Body of pancreas (tissue), 4 donors: ENCODE data around the gene PTPRT. TPM values are rescaled to one million over a fixed set of nuclear protein-coding genes. Genes with fewer than 3 reads are reported as not detected.

ENCODE experiments used
- ATAC-seq: fragments of 150-250 bp; one replicate; pipeline ENCODE4 v1.9.1; 2016
- DNase-seq, 4 donors: peaks; one replicate each; pipeline ENCODE4 v3.0.0-alpha.2; 2019
- H3K27ac ChIP-seq, 4 donors: fragments of 200-600 bp; sonication (generic); 1 replicate in 3 of 4; 2 replicates in 1 of 4; pipeline versions ENCODE4 v1.5.1 to v1.6.1; 2016 to 2019; ENCODE audit warnings: mild to moderate bottlenecking in 1 of 4, mixed read lengths in 1 of 4, moderate library complexity in 1 of 4
- H3K27me3 ChIP-seq, 2 donors: fragments of 200-600 bp; sonication (generic); one replicate each; pipeline ENCODE4 v1.6.0; 2016; ENCODE audit warnings: mild to moderate bottlenecking in 1 of 2
- H3K36me3 ChIP-seq, 2 donors: fragments of 200-600 bp; sonication (generic); replicated peaks in 1 of 2; 2 replicates each; pipeline ENCODE4 v1.5.1; 2016; ENCODE audit warnings: low read depth in 2 of 2; ENCODE audit not compliant: insufficient read depth in 1 of 2
- H3K4me1 ChIP-seq: fragments of 200-600 bp; sonication (generic); one replicate; pipeline ENCODE4 v1.6.0; 2016
- H3K4me3 ChIP-seq, 2 donors: fragments of 200-600 bp; sonication (generic); 1 replicate in 1 of 2; 2 replicates in 1 of 2; pipeline ENCODE4 v1.5.1; 2016 to 2019
- H3K9me3 ChIP-seq, 3 donors: fragments of 200-600 bp; sonication (generic); 1 replicate in 2 of 3; 2 replicates in 1 of 3; pipeline ENCODE4 v1.5.1; 2016
- CTCF ChIP-seq, 7 experiments: fragments of 450-650 bp in 4 of 7; fragments of 200-600 bp in 3 of 7; sonication (generic) in 3 of 7; IDR thresholded peaks; one replicate each; pipeline ENCODE4 v1.5.1; 2016 to 2019; ENCODE audit warnings: antibody characterized with exemption in 7 of 7
- POLR2A ChIP-seq, 3 donors: fragments of 450-650 bp; IDR thresholded peaks; one replicate each; pipeline ENCODE4 v1.6.1; 2016; ENCODE audit warnings: antibody characterized with exemption in 3 of 3, mild to moderate bottlenecking in 2 of 3
- WGBS, 2 donors: methylation state at CpG; one replicate each; pipeline ENCODE4 v1.1.5; 2017; 5-methylcytosine and 5-hydroxymethylcytosine counted together
- intact Hi-C: fragments of 100-400 bp; cut with DNase I; formaldehyde crosslinking; loops from one replicate; pipeline ENCODE4 v1.15.1; 2023
- total RNA-seq, 2 donors: library from RNA; depleted of rRNA; stranded (reverse); fragments of >200 nt; gene quantifications; one replicate each; pipeline ENCODE4 v1.1.0, GENCODE V29; 2016

The PTPRT gene
- total RNA-seq, 2 donors from 2014 or later: 0.33 to 1.0 TPM

- H3K27ac ChIP-seq: no peak overlapping the region
- whole genome bisulfite sequencing, 2 donors: 76 to 77% methylated on average over 2 of the region's 2 CpGs
- intact Hi-C loops: no loop called here
- ATAC-seq: no peak
- H3K4me3 ChIP-seq: no peak overlapping the region
- H3K9me3 ChIP-seq: peaks cover 0 to 3% (median 0%) of the 10 kb centered on the region in 3 donors
- no peak for DNase-seq
- H3K36me3 ChIP-seq: no peaks in the 10 kb centered on the region
- no peak for TF ChIP-seq CTCF (IDR thresholded peaks at IDR 0.05)
- no peak for TF ChIP-seq POLR2A (IDR thresholded peaks at IDR 0.05)
- H3K4me1 ChIP-seq: no peaks in the 10 kb centered on the region
- no peaks in the 10 kb centered on the region for H3K27me3 ChIP-seq
These were observed 193.6 kb downstream of the PTPRT start for GRCh38 chr20:42996141-42996540.

- H3K36me3 ChIP-seq: no peaks in the 10 kb centered on the region
- intact Hi-C loops: no loop called here
- 79 to 84% methylated on average over 5 of the region's 5 CpGs for WGBS, 2 donors
- H3K27ac ChIP-seq: no peak overlapping the region
- no peak for DNase-seq
- no peaks in the 10 kb centered on the region for H3K27me3 ChIP-seq
- no peak overlapping the region for H3K4me3 ChIP-seq
- no peak for TF ChIP-seq POLR2A (IDR thresholded peaks at IDR 0.05)
- TF ChIP-seq CTCF (IDR thresholded peaks at IDR 0.05): no peak
- no peak for ATAC-seq
- peaks cover 0 to 3% (median 0%) of the 10 kb centered on the region in 3 donors for H3K9me3 ChIP-seq
- H3K4me1 ChIP-seq: no peaks in the 10 kb centered on the region
These were observed 201.4 kb downstream of the PTPRT start for GRCh38 chr20:42988319-42988718.

- DNase-seq (no peak), ATAC-seq (no peak)
- Histone ChIP-seq H3K4me3 (no peak overlapping the region), H3K4me1 (no peaks in the 10 kb centered on the region), H3K36me3 (no peaks in the 10 kb centered on the region), H3K27me3 (no peaks in the 10 kb centered on the region), H3K27ac (no peak overlapping the region), H3K9me3 (no peaks in the 10 kb centered on the region)
- WGBS, 2 donors: 75 to 79% methylated on average over 10 of the region's 10 CpGs
- intact Hi-C loops: no loop called here
- no peak for TF ChIP-seq CTCF (IDR thresholded peaks at IDR 0.05)
- TF ChIP-seq POLR2A (IDR thresholded peaks at IDR 0.05): no peak
These were observed 202.2 kb downstream of the PTPRT start for GRCh38 chr20:42987376-42988114.

GRCh38 chr20:42986143-42986773 lies 203.4 kb downstream of the PTPRT start:
- Histone ChIP-seq H3K4me1 (peaks cover 2% of the 10 kb centered on the region), H3K4me3 (no peak overlapping the region), H3K9me3 (no peaks in the 10 kb centered on the region), H3K36me3 (no peaks in the 10 kb centered on the region), H3K27ac (no peak overlapping the region), H3K27me3 (no peaks in the 10 kb centered on the region)
- 68 to 71% methylated on average over 9 of the region's 9 CpGs for WGBS, 2 donors
- intact Hi-C loops: no loop called here
- DNase-seq: no peak
- TF ChIP-seq CTCF (IDR thresholded peaks at IDR 0.05) (no peak), POLR2A (IDR thresholded peaks at IDR 0.05) (no peak)
- ATAC-seq: no peak
